ENCODE measurements around the gene RB1. TPM values are rescaled to one million over a fixed set of nuclear protein-coding genes. Genes with fewer than 3 reads are reported as not detected.
A peak's percentile ranks its signal among the peaks of the same experiment; 100 is the strongest.

RB1 gene
- total RNA-seq, 2 donors from 2014 or later, result 26.5 to 48.1 TPM

DNA sequence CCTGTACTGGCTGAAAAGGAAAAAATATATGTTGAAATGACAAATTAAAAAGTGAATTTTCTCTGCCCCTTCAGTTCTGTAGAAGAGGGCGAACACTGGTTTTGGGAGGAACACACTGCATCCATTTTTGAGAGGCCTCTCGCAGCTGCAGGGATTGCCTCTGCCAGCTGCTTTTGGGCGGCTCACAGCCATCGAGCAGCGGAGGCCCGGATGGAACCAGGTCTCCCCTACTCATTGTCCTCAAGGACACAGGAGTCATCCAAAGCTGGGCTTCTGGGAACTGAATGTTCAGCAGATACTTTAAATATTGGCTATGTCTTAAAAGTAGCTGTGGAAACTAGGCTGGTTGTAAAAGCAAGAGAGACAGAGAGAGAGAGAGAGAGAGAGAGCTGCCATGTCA, 212.2 kb downstream of the RB1 start:
- Histone ChIP-seq H3K27me3 (replicated peaks; ENCODE audit: insufficient read depth) (no peaks in the 10 kb centered on the region), H3K4me1 (ENCODE audit: control insufficient read depth in 1 of 2, low read depth in 2 of 2) (no peaks in the 10 kb centered on the region), H3K4me3 (no peak overlapping the region), H3K9me3 (no peaks in the 10 kb centered on the region), H3K27ac (no peak overlapping the region), H3K36me3 (peaks cover 7% of the 10 kb centered on the region)
- DNase-seq (ENCODE audit: low spot score) (no peak), ATAC-seq (ENCODE audit: insufficient number of reproducible peaks, low FRiP score, low read depth) (no peak)
- TF ChIP-seq, protein P1, sequence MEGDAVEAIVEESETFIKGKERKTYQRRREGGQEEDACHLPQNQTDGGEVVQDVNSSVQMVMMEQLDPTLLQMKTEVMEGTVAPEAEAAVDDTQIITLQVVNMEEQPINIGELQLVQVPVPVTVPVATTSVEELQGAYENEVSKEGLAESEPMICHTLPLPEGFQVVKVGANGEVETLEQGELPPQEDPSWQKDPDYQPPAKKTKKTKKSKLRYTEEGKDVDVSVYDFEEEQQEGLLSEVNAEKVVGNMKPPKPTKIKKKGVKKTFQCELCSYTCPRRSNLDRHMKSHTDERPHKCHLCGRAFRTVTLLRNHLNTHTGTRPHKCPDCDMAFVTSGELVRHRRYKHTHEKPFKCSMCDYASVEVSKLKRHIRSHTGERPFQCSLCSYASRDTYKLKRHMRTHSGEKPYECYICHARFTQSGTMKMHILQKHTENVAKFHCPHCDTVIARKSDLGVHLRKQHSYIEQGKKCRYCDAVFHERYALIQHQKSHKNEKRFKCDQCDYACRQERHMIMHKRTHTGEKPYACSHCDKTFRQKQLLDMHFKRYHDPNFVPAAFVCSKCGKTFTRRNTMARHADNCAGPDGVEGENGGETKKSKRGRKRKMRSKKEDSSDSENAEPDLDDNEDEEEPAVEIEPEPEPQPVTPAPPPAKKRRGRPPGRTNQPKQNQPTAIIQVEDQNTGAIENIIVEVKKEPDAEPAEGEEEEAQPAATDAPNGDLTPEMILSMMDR (IDR thresholded peaks at IDR 0.05), result no peak

DNA sequence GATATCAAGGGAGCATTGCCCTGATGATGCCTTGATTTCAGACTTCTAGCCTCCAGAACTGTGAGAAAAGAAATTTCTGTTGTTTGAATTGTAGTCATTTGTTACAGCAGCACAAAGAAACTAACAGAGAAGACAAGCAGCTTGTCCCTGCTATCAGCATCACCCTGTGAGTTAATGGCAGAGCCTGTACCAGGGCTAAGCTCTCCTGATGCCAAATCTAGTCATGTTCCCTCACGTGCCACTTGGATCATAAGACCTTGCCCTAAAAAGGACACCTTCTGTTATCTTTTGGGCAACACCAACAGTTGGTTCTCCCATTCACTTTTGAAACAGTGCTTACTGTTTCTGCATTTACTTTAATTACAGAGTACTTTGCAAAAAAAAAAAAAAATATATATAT, 214.5 kb downstream of the RB1 start:
- Histone ChIP-seq H3K27ac (no peak overlapping the region), H3K4me3 (no peak overlapping the region), H3K27me3 (replicated peaks; ENCODE audit: insufficient read depth) (no peaks in the 10 kb centered on the region), H3K36me3 (no peaks in the 10 kb centered on the region), H3K4me1 (ENCODE audit: control insufficient read depth in 1 of 2, low read depth in 2 of 2) (no peaks in the 10 kb centered on the region), H3K9me3 (no peaks in the 10 kb centered on the region)
- TF ChIP-seq, protein P1 (IDR thresholded peaks at IDR 0.05), result no peak
- ATAC-seq (ENCODE audit: insufficient number of reproducible peaks, low FRiP score, low read depth) (no peak), DNase-seq (ENCODE audit: low spot score) (no peak)

DNA sequence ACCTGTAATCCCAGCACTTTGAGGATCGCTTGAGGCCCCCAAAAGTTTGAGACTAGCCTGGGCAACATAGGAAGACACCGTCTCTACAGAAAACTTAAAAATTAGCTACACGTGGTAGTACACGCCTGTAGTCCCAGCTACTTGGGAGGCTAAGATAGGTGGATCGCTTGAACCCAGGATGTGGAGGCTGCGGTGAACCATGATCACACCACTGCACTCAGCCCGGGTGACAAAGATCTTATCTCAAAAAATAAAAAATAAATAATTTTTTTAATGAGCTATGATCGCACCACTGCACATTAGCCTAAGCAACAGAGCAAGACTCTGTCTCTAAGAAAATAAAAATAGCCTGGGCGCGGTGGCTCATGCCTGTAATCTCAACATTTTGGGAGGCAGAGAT, 222.7 kb downstream of the RB1 start:
- Histone ChIP-seq H3K36me3 (no peaks in the 10 kb centered on the region), H3K9me3 (no peaks in the 10 kb centered on the region), H3K27me3 (replicated peaks; ENCODE audit: insufficient read depth) (no peaks in the 10 kb centered on the region), H3K4me1 (ENCODE audit: control insufficient read depth in 1 of 2, low read depth in 2 of 2) (peaks cover 13 to 14% of the 10 kb centered on the region in 2 donors), H3K27ac (no peak overlapping the region), H3K4me3 (no peak overlapping the region)
- DNase-seq (ENCODE audit: low spot score) (no peak), ATAC-seq (ENCODE audit: insufficient number of reproducible peaks, low FRiP score, low read depth) (no peak)
- TF ChIP-seq, protein P1 (IDR thresholded peaks at IDR 0.05), result no peak

DNA sequence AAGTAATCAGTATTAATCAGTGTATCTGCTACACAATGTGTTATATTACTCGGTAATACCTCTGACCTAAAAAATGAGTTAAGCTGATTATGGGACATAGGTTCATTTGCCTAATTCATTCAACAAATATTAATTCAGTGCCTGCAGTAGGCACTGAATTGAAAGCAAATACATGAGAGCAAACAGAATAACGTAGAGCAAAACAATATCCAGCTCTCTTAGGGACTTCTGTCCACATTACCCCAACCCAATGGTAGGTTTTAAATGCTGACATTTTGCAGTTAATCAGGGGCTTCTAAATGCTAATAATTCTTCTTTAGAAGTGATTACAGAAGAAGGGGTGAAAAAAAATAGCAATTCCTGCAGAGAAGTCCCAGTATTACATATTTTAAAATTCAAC, 224.4 kb downstream of the RB1 start:
- H3K4me3 ChIP-seq, result peak overlapping the region; percentile 3
- no peak for ATAC-seq (ENCODE audit: insufficient number of reproducible peaks, low FRiP score, low read depth)
- peak overlapping the region in 1 of 2 donors; percentile 5 for H3K27ac ChIP-seq

DNA sequence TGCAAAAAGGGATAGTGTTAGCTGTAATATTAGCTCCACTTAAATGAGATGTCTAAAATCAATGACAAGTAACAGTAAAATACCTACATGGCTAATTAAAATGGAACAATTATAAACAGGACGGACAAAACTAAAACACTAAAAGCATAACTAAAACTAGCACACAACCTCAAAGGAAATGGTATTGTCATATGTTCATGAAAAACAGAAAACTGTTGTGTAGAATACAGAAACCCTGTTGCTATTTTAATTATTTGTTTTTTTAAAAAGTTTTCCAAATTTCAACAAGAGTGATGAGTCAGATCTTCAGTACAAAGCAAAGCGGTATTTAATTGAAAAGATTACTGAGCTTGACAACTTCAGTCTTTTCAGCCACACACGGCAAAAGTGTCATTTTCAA, 225.2 kb downstream of the RB1 start:
- Histone ChIP-seq H3K27me3 (replicated peaks; ENCODE audit: insufficient read depth) (no peaks in the 10 kb centered on the region), H3K36me3 (no peaks in the 10 kb centered on the region), H3K4me3 (no peak overlapping the region), H3K4me1 (ENCODE audit: control insufficient read depth in 1 of 2, low read depth in 2 of 2) (peaks cover 17 to 25% of the 10 kb centered on the region in 2 donors), H3K27ac (no peak overlapping the region), H3K9me3 (no peaks in the 10 kb centered on the region)
- TF ChIP-seq, protein P1 (IDR thresholded peaks at IDR 0.05), result no peak
- ATAC-seq (ENCODE audit: insufficient number of reproducible peaks, low FRiP score, low read depth), result no peak
- DNase-seq (ENCODE audit: low spot score), result no peak

More for the DNA sequence above, 224.4 kb downstream of the RB1 start:
- Histone ChIP-seq H3K36me3 (no peaks in the 10 kb centered on the region), H3K27me3 (replicated peaks; ENCODE audit: insufficient read depth) (no peaks in the 10 kb centered on the region), H3K9me3 (no peaks in the 10 kb centered on the region), H3K4me1 (ENCODE audit: control insufficient read depth in 1 of 2, low read depth in 2 of 2) (peaks cover 13 to 19% of the 10 kb centered on the region in 2 donors)
- DNase-seq (ENCODE audit: low spot score), result no peak
- TF ChIP-seq, protein P1 (IDR thresholded peaks at IDR 0.05), result no peak
